Measurements from ENCODE around the gene HS6ST1.
"Not testable (repeated sequence)": the region's sequence is repeated elsewhere in the genome, so short reads cannot be mapped to it uniquely, and the experiment has no call there.

Gene HS6ST1

GRCh38 chr2:128321784-128322714 is 3.4 kb upstream of the HS6ST1 start:
- DNase-seq: peak; percentile 95

- DNase-seq: peak; percentile 61
These were observed 2.5 kb upstream of the HS6ST1 start for GRCh38 chr2:128320906-128321771.

GRCh38 chr2:128320192-128320905 is 1.7 kb upstream of the HS6ST1 start:
- peak; percentile 48 for DNase-seq

- DNase-seq: no peak
These were observed 1.0 kb upstream of the HS6ST1 start for GRCh38 chr2:128319631-128320191.

- peak; percentile 55 for DNase-seq
These were observed 423 bp downstream of the HS6ST1 start for GRCh38 chr2:128318245-128318644.

- not testable (repeated sequence) for DNase-seq
These were observed 806 bp downstream of the HS6ST1 start for GRCh38 chr2:128317899-128318225.

- DNase-seq: peak; percentile 55
These were observed 1.3 kb downstream of the HS6ST1 start for GRCh38 chr2:128317181-128317898.

- no peak for DNase-seq
These were observed 1.9 kb downstream of the HS6ST1 start for GRCh38 chr2:128316777-128317180.

GRCh38 chr2:128315829-128316776 is 2.6 kb downstream of the HS6ST1 start:
- peak; percentile 46 for DNase-seq

- DNase-seq: no peak
These were observed 3.4 kb downstream of the HS6ST1 start for GRCh38 chr2:128315122-128315828.

- no peak for DNase-seq
These were observed 4.1 kb downstream of the HS6ST1 start for GRCh38 chr2:128314348-128315121.

GRCh38 chr2:128313931-128314347 is 4.7 kb downstream of the HS6ST1 start:
- DNase-seq: no peak

- DNase-seq: no peak
These were observed 5.4 kb downstream of the HS6ST1 start for GRCh38 chr2:128313091-128313836.

GRCh38 chr2:128312411-128312810 is 6.3 kb downstream of the HS6ST1 start:
- DNase-seq: no peak

GRCh38 chr2:128311755-128312341 is 6.8 kb downstream of the HS6ST1 start:
- DNase-seq: no peak

GRCh38 chr2:128311216-128311754 is 7.4 kb downstream of the HS6ST1 start:
- no peak for DNase-seq

GRCh38 chr2:128310761-128311160 is 7.9 kb downstream of the HS6ST1 start:
- no peak for DNase-seq

All from eye (tissue), 1 donor.